ENCODE measurements around the gene KCNIP1. TPM values are rescaled to one million over a fixed set of nuclear protein-coding genes. Genes with fewer than 3 reads are reported as not detected.
A peak's percentile ranks its signal among the peaks of the same experiment; 100 is the strongest.

Gene KCNIP1
- total RNA-seq, 3 donors from 2014 or later (not counting 1 experiment from before 2014, with no cell fraction given): not detected

DNA sequence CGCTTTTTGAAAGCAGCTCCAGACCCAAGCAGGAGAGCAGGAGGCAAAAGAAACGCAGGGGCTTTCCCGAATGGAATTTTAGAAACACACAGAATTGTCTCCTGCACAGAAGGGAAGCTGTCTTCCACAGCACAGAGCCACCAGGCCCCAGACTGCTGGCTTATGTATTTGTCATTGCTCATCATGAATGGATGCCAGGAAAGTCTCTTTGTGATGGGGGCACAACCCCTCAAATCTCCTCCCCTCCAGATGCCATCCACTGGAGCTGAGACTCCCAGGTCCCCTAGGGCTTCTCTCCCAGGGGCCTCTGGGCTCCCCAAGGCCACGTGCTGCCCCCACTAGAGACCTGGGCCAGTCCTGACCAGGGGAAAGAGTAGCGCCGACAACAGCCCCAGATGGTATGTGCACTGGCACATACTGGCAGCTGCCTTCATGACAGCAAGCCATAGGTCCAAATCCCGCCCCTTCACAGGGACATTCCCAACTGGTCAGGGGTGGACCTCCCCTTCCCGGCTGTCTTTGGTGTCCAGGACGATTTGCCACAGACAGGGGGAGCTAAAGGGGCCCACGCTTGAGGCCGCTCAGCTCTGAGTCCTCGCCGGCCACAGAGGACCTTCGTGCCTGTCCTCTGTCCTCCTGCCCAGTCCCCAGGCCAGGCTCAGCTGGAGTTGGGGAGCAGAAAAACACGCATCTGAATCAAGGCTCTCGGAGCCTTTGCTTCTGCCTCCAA, 127.8 kb downstream of the KCNIP1 start:
- no peak overlapping the region for H3K27ac Mint-ChIP-seq
- H3K27ac ChIP-seq (ENCODE audit: low read length): no peak overlapping the region
- DNase-seq: no peak
- no peaks in the 10 kb centered on the region for H3K36me3 ChIP-seq (ENCODE audit: control insufficient read depth, insufficient read depth, low read length)
- no peak overlapping the region for H3K4me3 ChIP-seq (ENCODE audit: low read length)
- TF ChIP-seq, protein P1, sequence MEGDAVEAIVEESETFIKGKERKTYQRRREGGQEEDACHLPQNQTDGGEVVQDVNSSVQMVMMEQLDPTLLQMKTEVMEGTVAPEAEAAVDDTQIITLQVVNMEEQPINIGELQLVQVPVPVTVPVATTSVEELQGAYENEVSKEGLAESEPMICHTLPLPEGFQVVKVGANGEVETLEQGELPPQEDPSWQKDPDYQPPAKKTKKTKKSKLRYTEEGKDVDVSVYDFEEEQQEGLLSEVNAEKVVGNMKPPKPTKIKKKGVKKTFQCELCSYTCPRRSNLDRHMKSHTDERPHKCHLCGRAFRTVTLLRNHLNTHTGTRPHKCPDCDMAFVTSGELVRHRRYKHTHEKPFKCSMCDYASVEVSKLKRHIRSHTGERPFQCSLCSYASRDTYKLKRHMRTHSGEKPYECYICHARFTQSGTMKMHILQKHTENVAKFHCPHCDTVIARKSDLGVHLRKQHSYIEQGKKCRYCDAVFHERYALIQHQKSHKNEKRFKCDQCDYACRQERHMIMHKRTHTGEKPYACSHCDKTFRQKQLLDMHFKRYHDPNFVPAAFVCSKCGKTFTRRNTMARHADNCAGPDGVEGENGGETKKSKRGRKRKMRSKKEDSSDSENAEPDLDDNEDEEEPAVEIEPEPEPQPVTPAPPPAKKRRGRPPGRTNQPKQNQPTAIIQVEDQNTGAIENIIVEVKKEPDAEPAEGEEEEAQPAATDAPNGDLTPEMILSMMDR (IDR thresholded peaks at IDR 0.05): no peak
- H3K27me3 Mint-ChIP-seq (ENCODE audit: low read depth in 2 of 2): peaks cover 7 to 17% of the 10 kb centered on the region in 2 donors
- H3K27me3 ChIP-seq (ENCODE audit: control insufficient read depth, insufficient read depth, low read length): no peaks in the 10 kb centered on the region
- H3K9me3 Mint-ChIP-seq: no peaks in the 10 kb centered on the region
- 74% methylated on average over 16 of the region's 16 CpGs for WGBS (ENCODE audit: insufficient coverage)
- intact Hi-C loops (cut with micrococcal nuclease): loop anchor here (5.0 kb wide), 1 partner anchor 404 kb away; no protein-coding TSS in a partner anchor
- peaks cover 21% of the 10 kb centered on the region in 2 donors for H3K4me1 Mint-ChIP-seq
- ATAC-seq: no peak
- H3K9me3 ChIP-seq (ENCODE audit: control insufficient read depth, insufficient read depth, low read length): no peaks in the 10 kb centered on the region
- H3K4me1 ChIP-seq (ENCODE audit: control insufficient read depth, insufficient read depth, low read length): peaks cover 16% of the 10 kb centered on the region
- no peaks in the 10 kb centered on the region for H3K36me3 Mint-ChIP-seq
- H3K4me3 Mint-ChIP-seq: no peak overlapping the region

DNA sequence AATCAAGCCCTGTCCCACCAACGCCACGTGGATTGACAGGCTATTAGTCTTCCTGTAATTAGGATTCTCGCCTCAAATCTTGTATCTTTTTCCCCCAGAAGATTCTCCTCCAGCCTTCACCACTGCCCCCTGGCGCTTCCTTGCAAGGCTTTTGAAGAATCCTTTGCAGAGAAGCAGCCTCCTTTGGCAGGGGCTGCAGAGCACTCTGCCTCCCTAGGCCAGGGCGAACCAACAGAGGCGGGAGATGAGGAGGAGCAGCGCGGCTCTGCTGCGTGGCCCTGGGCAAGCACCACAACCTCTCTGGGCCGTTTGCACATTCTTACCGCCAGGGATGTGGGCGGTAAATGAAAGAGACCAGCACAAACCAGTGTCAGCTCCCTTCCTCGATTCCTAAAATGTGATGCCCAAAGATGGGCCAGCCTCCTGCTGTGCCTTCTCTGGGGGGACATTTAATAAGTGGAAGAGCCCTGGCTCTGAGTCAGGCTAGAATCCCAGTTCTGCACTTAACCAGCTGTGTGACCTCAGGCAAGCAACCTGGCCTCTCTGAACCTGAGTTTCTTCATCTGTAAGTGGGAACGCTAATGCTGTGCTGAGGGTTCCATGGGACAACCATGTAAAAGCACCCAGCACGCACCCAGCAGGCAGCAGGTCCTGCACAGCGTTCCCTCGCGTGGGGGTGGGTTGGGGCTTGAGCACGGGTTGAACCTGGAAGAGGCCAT, 128.6 kb downstream of the KCNIP1 start:
- Mint-ChIP-seq H3K4me3 (peak overlapping the region; percentile 79), H3K4me1 (peaks cover 21% of the 10 kb centered on the region in 2 donors), H3K27ac (peak overlapping the region in 1 of 2 donors; percentile 79), H3K27me3 (ENCODE audit: low read depth in 2 of 2) (peaks cover 7 to 20% of the 10 kb centered on the region in 2 donors), H3K36me3 (no peaks in the 10 kb centered on the region), H3K9me3 (no peaks in the 10 kb centered on the region)
- H3K36me3 ChIP-seq (ENCODE audit: control insufficient read depth, insufficient read depth, low read length): no peaks in the 10 kb centered on the region
- peaks cover 16% of the 10 kb centered on the region for H3K4me1 ChIP-seq (ENCODE audit: control insufficient read depth, insufficient read depth, low read length)
- peak in 1 of 2 donors; percentile 26 for DNase-seq
- TF ChIP-seq, protein P1 (IDR thresholded peaks at IDR 0.05): no peak
- H3K4me3 ChIP-seq (ENCODE audit: low read length): no peak overlapping the region
- intact Hi-C loops (cut with micrococcal nuclease): loop anchor here (5.0 kb wide), 1 partner anchor 405 kb away; no protein-coding TSS in a partner anchor
- 56% methylated on average over 19 of the region's 19 CpGs for WGBS (ENCODE audit: insufficient coverage)
- no peak overlapping the region for H3K27ac ChIP-seq (ENCODE audit: low read length)
- H3K9me3 ChIP-seq (ENCODE audit: control insufficient read depth, insufficient read depth, low read length): no peaks in the 10 kb centered on the region
- no peaks in the 10 kb centered on the region for H3K27me3 ChIP-seq (ENCODE audit: control insufficient read depth, insufficient read depth, low read length)
- ATAC-seq: no peak

DNA sequence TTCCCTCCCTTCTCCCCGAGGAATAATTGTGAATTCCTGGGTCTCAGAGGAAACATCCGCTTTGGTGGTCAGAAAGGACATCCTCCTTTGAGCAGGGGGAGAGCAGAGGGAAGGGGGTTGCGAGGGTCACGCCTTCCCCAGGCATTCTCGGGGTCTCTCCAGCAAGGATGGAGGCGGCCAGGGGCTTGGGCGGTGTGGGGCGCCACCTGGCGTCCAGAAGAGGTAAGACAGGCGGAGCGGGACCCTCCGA, 129.1 kb downstream of the KCNIP1 start:
- intact Hi-C loops (cut with micrococcal nuclease): loop anchor here (1.0 to 5.0 kb wide), 2 partner anchors 198 to 406 kb away; no protein-coding TSS in a partner anchor
- H3K9me3 ChIP-seq (ENCODE audit: control insufficient read depth, insufficient read depth, low read length): no peaks in the 10 kb centered on the region
- no peaks in the 10 kb centered on the region for H3K9me3 Mint-ChIP-seq
- H3K4me1 ChIP-seq (ENCODE audit: control insufficient read depth, insufficient read depth, low read length): peaks cover 16% of the 10 kb centered on the region
- WGBS (ENCODE audit: insufficient coverage): under 1% methylated on average over 11 of the region's 12 CpGs
- peak overlapping the region; percentile 79 for H3K4me3 Mint-ChIP-seq
- H3K4me3 ChIP-seq (ENCODE audit: low read length): no peak overlapping the region
- DNase-seq (peak; percentile 38 to 68), ATAC-seq (peak; percentile 49 to 81 (median 63))
- H3K4me1 Mint-ChIP-seq: peaks cover 21% of the 10 kb centered on the region in 2 donors
- no peaks in the 10 kb centered on the region for H3K27me3 ChIP-seq (ENCODE audit: control insufficient read depth, insufficient read depth, low read length)
- H3K27ac ChIP-seq (ENCODE audit: low read length): no peak overlapping the region
- H3K36me3 ChIP-seq (ENCODE audit: control insufficient read depth, insufficient read depth, low read length): no peaks in the 10 kb centered on the region
- TF ChIP-seq, protein P1 (IDR thresholded peaks at IDR 0.05): peak; percentile 92
- peaks cover 7 to 24% of the 10 kb centered on the region in 2 donors for H3K27me3 Mint-ChIP-seq (ENCODE audit: low read depth in 2 of 2)
- no peaks in the 10 kb centered on the region for H3K36me3 Mint-ChIP-seq
- H3K27ac Mint-ChIP-seq: peak overlapping the region in 1 of 2 donors; percentile 79

All from natural killer cell (primary cell).